GM12878 (cell line): ENCODE measurements around the gene ABHD15. TPM values are rescaled to one million over a fixed set of nuclear protein-coding genes. Genes with fewer than 3 reads are reported as not detected.

ENCODE experiments used
- ATAC-seq: fragments of 200-7000 bp; cut with Tn5 transposase; 3 replicates; pipeline ENCODE4 v1.9.1; 2020; ENCODE audit warnings: mild to moderate bottlenecking, moderate library complexity
- BruUV-seq: library from RNA; stranded (reverse); fragments of 400-500 nt; replicated peaks from 2 replicates; lab custom pipeline; 2021; lab: Mats Ljungman, UMichigan
- CTCF ChIA-PET: fragments of 300-600 bp; sonication (Branson Sonifier 250); formaldehyde crosslinking; extraction: SDS; loops from one replicate; lab custom pipeline; 2021; ENCODE audit warnings: inconsistent platforms; lab: Yijun Ruan, JAX
- POLR2A ChIA-PET: fragments of 350-600 bp; formaldehyde crosslinking; extraction: SDS; loops from one replicate; lab custom pipeline; 2021; ENCODE audit warnings: inconsistent platforms; lab: Charles Lee
- RAD21 ChIA-PET: fragments of 300-600 bp; sonication (Branson Sonifier 250); formaldehyde crosslinking; loops from one replicate; lab custom pipeline; 2023; ENCODE audit warnings: antibody characterized with exemption; ENCODE audit not compliant: unreplicated experiment; lab: Charles Lee
- SMC1A ChIA-PET: fragments of 300-600 bp; sonication (Branson Sonifier 250); formaldehyde crosslinking; loops from one replicate; lab custom pipeline; 2023; ENCODE audit not compliant: unreplicated experiment, uncharacterized antibody; lab: Charles Lee
- DNase-seq: peaks from one replicate; pipeline ENCODE4 v3.0.0-alpha.2; 2011; ENCODE audit warnings: low read depth, low spot score
- FAIRE-seq: peaks from 3 replicates; lab custom pipeline; 2011; peaks lifted over from hg19 to GRCh38; lab: Jason Lieb, UNC
- H2AFZ ChIP-seq: 2 replicates; pipeline ENCODE4 v1.6.0; 2011; ENCODE audit warnings: low read depth, low read length, control low read depth; ENCODE audit not compliant: control insufficient read depth
- H3K27ac ChIP-seq: 2 replicates; pipeline ENCODE4 v1.5.1; 2011; ENCODE audit warnings: control low read depth; ENCODE audit not compliant: control insufficient read depth, insufficient read depth
- H3K27me3 ChIP-seq, 2 experiments: replicated peaks in 1 of 2; 2 replicates each; pipeline versions ENCODE4 v1.6.0 to v1.6.1; 2011; ENCODE audit warnings: low read length in 1 of 2; ENCODE audit not compliant: control insufficient read depth in 2 of 2, insufficient read depth in 2 of 2
- H3K36me3 ChIP-seq, 2 experiments: 2 replicates each; pipeline ENCODE4 v1.5.1; 2011; ENCODE audit warnings: low read length in 1 of 2; ENCODE audit not compliant: control insufficient read depth in 2 of 2, insufficient read depth in 2 of 2
- H3K4me1 ChIP-seq: 2 replicates; pipeline ENCODE4 v1.6.1; 2011; ENCODE audit warnings: mild to moderate bottlenecking, low read length, moderate library complexity, mixed read lengths; ENCODE audit not compliant: control insufficient read depth, insufficient read depth
- H3K4me2 ChIP-seq: 2 replicates; pipeline ENCODE4 v1.6.0; 2011; ENCODE audit warnings: control low read depth; ENCODE audit not compliant: control insufficient read depth, insufficient read depth
- H3K4me3 ChIP-seq: fragments of 200-600 bp; sonication (generic); 2 replicates; pipeline ENCODE4 v1.5.1; 2016
- H3K79me2 ChIP-seq: 2 replicates; pipeline ENCODE4 v1.6.0; 2011; ENCODE audit warnings: low read length; ENCODE audit not compliant: control insufficient read depth, insufficient read depth
- H3K9ac ChIP-seq: 2 replicates; pipeline ENCODE4 v1.8.0; 2011; ENCODE audit warnings: low read length, control low read depth, mixed read lengths; ENCODE audit not compliant: control insufficient read depth, insufficient read depth
- H3K9me3 ChIP-seq: replicated peaks from 3 replicates; pipeline ENCODE4 v1.5.1; 2011; ENCODE audit warnings: mild to moderate bottlenecking, low read length; ENCODE audit not compliant: control insufficient read depth, insufficient read depth
- H4K20me1 ChIP-seq: 2 replicates; pipeline ENCODE4 v1.6.0; 2011; ENCODE audit not compliant: control insufficient read depth, insufficient read depth
- ATF7 ChIP-seq: fragments of 450-650 bp; IDR thresholded peaks from 2 replicates; pipeline ENCODE4 v1.6.1; 2016; ENCODE audit warnings: low read depth, mild to moderate bottlenecking
- BRCA1 ChIP-seq: IDR thresholded peaks from 2 replicates; pipeline ENCODE4 v1.6.1; 2011; ENCODE audit warnings: low read depth, low read length, improper control_type of control experiment
- CBFB ChIP-seq: IDR thresholded peaks from 2 replicates; pipeline ENCODE4 v1.6.1; 2016; ENCODE audit warnings: antibody characterized with exemption, low read depth
- CREB1 ChIP-seq: IDR thresholded peaks from 2 replicates; pipeline ENCODE4 v1.6.1; 2012; ENCODE audit warnings: low read depth, mild to moderate bottlenecking, inconsistent platforms
- EZH2 ChIP-seq: IDR thresholded peaks from 2 replicates; pipeline ENCODE4 v1.6.1; 2012; ENCODE audit warnings: low read depth, mild to moderate bottlenecking, control low read depth, inconsistent platforms, low read length, borderline replicate concordance; ENCODE audit not compliant: control insufficient read depth
- GATAD2B ChIP-seq: fragments of 450-650 bp; conservative IDR thresholded peaks from 2 replicates; pipeline ENCODE4 v1.6.1; 2017; ENCODE audit warnings: low read depth, mild to moderate bottlenecking, moderate library complexity
- HDAC6 ChIP-seq: fragments of 200-600 bp; sonication (generic); IDR thresholded peaks from one replicate; pipeline ENCODE4 v1.8.0; 2017; ENCODE audit warnings: antibody characterized with exemption; ENCODE audit not compliant: unreplicated experiment
- MTA2 ChIP-seq: fragments of 450-650 bp; IDR thresholded peaks from 2 replicates; pipeline ENCODE4 v1.6.1; 2016; ENCODE audit warnings: low read depth, mild to moderate bottlenecking, moderate library complexity
- MYB ChIP-seq: fragments of 150-350 bp; IDR thresholded peaks from 2 replicates; pipeline ENCODE4 v1.6.1; 2014; ENCODE audit warnings: mild to moderate bottlenecking, low read depth, low read length, borderline replicate concordance
- NFYA ChIP-seq: IDR thresholded peaks from 2 replicates; pipeline ENCODE4 v1.6.1; 2011; ENCODE audit warnings: low read depth, mild to moderate bottlenecking, low read length, improper control_type of control experiment, borderline replicate concordance
- RBBP5 ChIP-seq: fragments of 200-600 bp; sonication (generic); conservative IDR thresholded peaks from 2 replicates; pipeline ENCODE4 v1.6.1; 2016
- ZBTB33 ChIP-seq: fragments of 450-650 bp; IDR thresholded peaks from 2 replicates; pipeline ENCODE4 v1.6.1; 2017; ENCODE audit warnings: mild to moderate bottlenecking
- ZNF687 ChIP-seq: fragments of 450-650 bp; IDR thresholded peaks from 2 replicates; pipeline ENCODE4 v1.6.1; 2017; ENCODE audit warnings: mild to moderate bottlenecking, moderate library complexity
- WGBS: methylation state at CpG from one replicate; pipeline ENCODE4 v1.1.6; 2016; ENCODE audit warnings: low lambda C conversion rate; ENCODE audit not compliant: insufficient replicate concordance, insufficient coverage; ENCODE audit errors: missing lambda C conversion rate; 5-methylcytosine and 5-hydroxymethylcytosine counted together
- in situ Hi-C: fragments of 300-500 bp; cut with MboI; formaldehyde crosslinking; loops from 9 replicates; pipeline ENCODE4 v1.14.3; 2018; ENCODE audit warnings: mixed read lengths
- intact Hi-C: fragments of 100-400 bp; cut with micrococcal nuclease; formaldehyde crosslinking; loops from one replicate; pipeline ENCODE4 v1.14.2; 2022; ENCODE audit not compliant: unreplicated experiment
- polyA plus RNA-seq, 11 experiments: library from polyadenylated mRNA; depleted of rRNA in 4 of 11; unstranded in 6 of 11; stranded (reverse) in 5 of 11; fragments of >200 nt; fragmentation: Nextera tagmentation in 4 of 11; fragmentation: Illumina TruSeq in 1 of 11; extraction: Ambion mirVana in 4 of 11; extraction: Trizol in 1 of 11; gene quantifications; 1 replicate in 1 of 11; 2 replicates in 10 of 11; pipeline versions ENCODE4 v1.2.1 to v1.2.3, GENCODE V29; 2011 to 2016; ENCODE audit warnings: inconsistent platforms in 2 of 11, missing spikeins in 2 of 11, low read depth in 1 of 11
- total RNA-seq, 4 experiments: library from RNA; depleted of rRNA in 3 of 4; stranded (reverse); fragments of >200 nt in 3 of 4; fragmentation: Illumina TruSeq in 1 of 4; extraction: Trizol in 1 of 4; gene quantifications; 2 replicates each; pipeline versions ENCODE4 v1.2.1 to v1.2.3, GENCODE V29; 2013 to 2021

The ABHD15 gene
- total and polyA plus RNA-seq, 10 of the 15 experiments (the other 5 are each of a cell fraction or from before 2014, with no cell fraction given), result 2.1 to 9.2 (median 4.9) TPM

- whole genome bisulfite sequencing, result 6% methylated on average over 48 of the region's 55 CpGs
- DNase-seq (no peak), FAIRE-seq (peak; percentile 23), ATAC-seq (peak; percentile 51)
- peak overlapping the region; percentile 95 for H3K4me2 ChIP-seq
- H3K79me2 ChIP-seq, result peaks cover 7% of the 10 kb centered on the region; the same call in 1 of the 2 replicates
- H3K9me3 ChIP-seq, result no peaks in the 10 kb centered on the region
- H2AFZ ChIP-seq, result peak overlapping the region; percentile 91
- ChIA-PET POLR2A (interaction anchor here (0.6 to 1.4 kb wide), 4 partner anchors 23 to 898 kb away, joined by 3 read pairs; partner anchors contain the start of gene SSH2), CTCF (interaction anchor here (0.6 to 3.5 kb wide), 9 partner anchors 9 to 242 kb away, joined by 3 to 21 read pairs (median 6); no protein-coding TSS in a partner anchor), RAD21 (interaction anchor here (1.1 to 2.4 kb wide), 4 partner anchors 10 to 195 kb away, joined by 3 to 9 read pairs (median 6); no protein-coding TSS in a partner anchor), SMC1A (interaction anchor here (0.6 to 1.2 kb wide), 5 partner anchors 10 to 346 kb away, joined by 3 to 5 read pairs (median 3); partner anchors contain the start of gene ANKRD13B)
- BruUV-seq, result no TSS peak
- intact Hi-C loops (no loop called here), in situ Hi-C loops (no loop called here)
- H3K36me3 ChIP-seq, result peaks cover 2 to 3% of the 10 kb centered on the region in 2 experiments; a peak in 3 of 4 replicates
- H3K4me1 ChIP-seq, result peaks cover 18% of the 10 kb centered on the region
- no peaks in the 10 kb centered on the region for H4K20me1 ChIP-seq
- peak overlapping the region; percentile 50 for H3K27ac ChIP-seq
- H3K27me3 ChIP-seq, result no peaks in the 10 kb centered on the region
- peak overlapping the region; percentile 70 for H3K9ac ChIP-seq
- peak overlapping the region; percentile 96 for H3K4me3 ChIP-seq
- TF ChIP-seq BRCA1 (no peak), CREB1 (no peak), MYB (no peak), ZNF687 (no peak), HDAC6 (no peak), RBBP5 (no peak), NFYA (no peak), MTA2 (no peak), ZBTB33 (no peak), ATF7 (no peak), GATAD2B (peak; percentile 26), CBFB (no peak; the same call in 1 of the 2 replicates), EZH2 (no peak)
Measured at GRCh38 chr17:29565643-29566472, 979 bp downstream of the ABHD15 start.
